HFFc6 (cell line): ENCODE measurements around the gene FRMPD2. TPM values are rescaled to one million over a fixed set of nuclear protein-coding genes. Genes with fewer than 3 reads are reported as not detected.

Experiments used
- DNase-seq: peaks from one replicate; pipeline ENCODE4 v3.0.0-alpha.2; 2018
- H3K27ac Mint-ChIP-seq: 2 replicates; pipeline ENCODE4 v1.8.0; 2020; ENCODE audit warnings: mild to moderate bottlenecking, mixed read lengths
- H3K27me3 Mint-ChIP-seq: 2 replicates; pipeline ENCODE4 v1.8.0; 2021; ENCODE audit warnings: mild to moderate bottlenecking, moderate library complexity, mixed read lengths; ENCODE audit not compliant: insufficient read depth
- H3K36me3 Mint-ChIP-seq: 2 replicates; pipeline ENCODE4 v1.8.0; 2021; ENCODE audit warnings: low read depth, mixed read lengths
- H3K4me1 Mint-ChIP-seq: 2 replicates; pipeline ENCODE4 v1.8.0; 2020; ENCODE audit warnings: low read depth, mixed read lengths
- H3K4me3 Mint-ChIP-seq: 2 replicates; pipeline ENCODE4 v1.8.0; 2020; ENCODE audit warnings: mild to moderate bottlenecking, moderate library complexity, mixed read lengths
- H3K9me3 Mint-ChIP-seq: 2 replicates; pipeline ENCODE4 v1.8.0; 2020; ENCODE audit warnings: mild to moderate bottlenecking, mixed read lengths
- total RNA-seq, 6 experiments: library from RNA; stranded (reverse); fragmentation: NEBNext Ultra II Directional; extraction: Animal tissue kit (Norgen Biotek cat#: 25700); gene quantifications; 2 replicates in 1 of 6; 3 replicates in 5 of 6; pipeline ENCODE4 v1.2.3, GENCODE V29; 2021
- TF ChIP-seq, protein P1 (sequence below): fragments of 200-600 bp; sonication (generic); IDR thresholded peaks from 2 replicates; pipeline ENCODE4 v1.5.0; 2021; ENCODE audit warnings: antibody characterized with exemption, mild to moderate bottlenecking

The FRMPD2 gene
- total RNA-seq, 6 experiments from 2014 or later = not detected

DNA sequence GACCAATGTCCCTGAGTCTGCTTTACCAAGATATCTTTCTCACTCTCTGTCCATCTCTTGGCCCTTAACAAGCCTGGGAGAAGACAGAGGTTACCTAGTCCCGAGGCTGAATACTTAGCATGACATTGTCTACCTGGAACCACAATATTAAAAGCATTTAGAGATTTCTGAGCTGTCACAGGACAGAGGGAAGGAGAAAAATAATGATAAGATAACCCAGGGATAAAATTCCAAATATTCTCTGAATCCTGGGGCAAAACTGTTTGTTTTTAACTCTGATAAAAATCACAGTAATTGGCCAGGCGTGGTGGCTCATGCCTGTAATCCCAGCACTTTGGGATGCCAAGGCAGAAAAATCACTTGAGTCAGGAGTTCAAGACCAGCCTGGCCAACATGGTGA, 19.9 kb upstream of the FRMPD2 start:
- Mint-ChIP-seq H3K27ac (no peak overlapping the region), H3K4me3 (no peak overlapping the region), H3K4me1 (peaks cover 6% of the 10 kb centered on the region; the same call in 1 of the 2 replicates), H3K36me3 (no peaks in the 10 kb centered on the region), H3K9me3 (no peaks in the 10 kb centered on the region), H3K27me3 (peaks cover 19% of the 10 kb centered on the region)
- TF ChIP-seq, protein P1, sequence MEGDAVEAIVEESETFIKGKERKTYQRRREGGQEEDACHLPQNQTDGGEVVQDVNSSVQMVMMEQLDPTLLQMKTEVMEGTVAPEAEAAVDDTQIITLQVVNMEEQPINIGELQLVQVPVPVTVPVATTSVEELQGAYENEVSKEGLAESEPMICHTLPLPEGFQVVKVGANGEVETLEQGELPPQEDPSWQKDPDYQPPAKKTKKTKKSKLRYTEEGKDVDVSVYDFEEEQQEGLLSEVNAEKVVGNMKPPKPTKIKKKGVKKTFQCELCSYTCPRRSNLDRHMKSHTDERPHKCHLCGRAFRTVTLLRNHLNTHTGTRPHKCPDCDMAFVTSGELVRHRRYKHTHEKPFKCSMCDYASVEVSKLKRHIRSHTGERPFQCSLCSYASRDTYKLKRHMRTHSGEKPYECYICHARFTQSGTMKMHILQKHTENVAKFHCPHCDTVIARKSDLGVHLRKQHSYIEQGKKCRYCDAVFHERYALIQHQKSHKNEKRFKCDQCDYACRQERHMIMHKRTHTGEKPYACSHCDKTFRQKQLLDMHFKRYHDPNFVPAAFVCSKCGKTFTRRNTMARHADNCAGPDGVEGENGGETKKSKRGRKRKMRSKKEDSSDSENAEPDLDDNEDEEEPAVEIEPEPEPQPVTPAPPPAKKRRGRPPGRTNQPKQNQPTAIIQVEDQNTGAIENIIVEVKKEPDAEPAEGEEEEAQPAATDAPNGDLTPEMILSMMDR = no peak
- DNase-seq = no peak

DNA sequence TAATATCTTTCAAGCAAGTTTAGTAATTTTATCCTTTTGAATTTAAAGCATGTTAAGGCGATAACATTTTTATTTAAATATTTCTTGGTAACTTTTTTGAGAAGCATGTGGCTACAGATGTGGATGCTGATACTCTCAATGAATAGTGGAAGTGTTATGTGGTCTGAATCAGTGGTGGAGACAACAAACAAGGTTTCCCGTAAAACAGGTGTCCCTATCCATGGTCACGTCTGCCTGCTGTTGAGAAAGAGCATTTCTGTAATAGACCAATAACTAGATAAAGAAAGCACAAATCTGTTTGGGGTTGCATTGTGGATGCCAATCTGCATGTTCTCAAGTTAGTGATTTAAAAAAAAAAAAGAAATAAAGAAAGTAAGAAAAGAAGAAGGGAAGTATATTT, 18.1 kb upstream of the FRMPD2 start:
- Mint-ChIP-seq H3K36me3 (no peaks in the 10 kb centered on the region), H3K4me3 (no peak overlapping the region), H3K27ac (no peak overlapping the region), H3K9me3 (no peaks in the 10 kb centered on the region), H3K27me3 (peaks cover 17% of the 10 kb centered on the region), H3K4me1 (peaks cover 13% of the 10 kb centered on the region; the same call in 1 of the 2 replicates)
- no peak for DNase-seq
- TF ChIP-seq, protein P1 = no peak

DNA sequence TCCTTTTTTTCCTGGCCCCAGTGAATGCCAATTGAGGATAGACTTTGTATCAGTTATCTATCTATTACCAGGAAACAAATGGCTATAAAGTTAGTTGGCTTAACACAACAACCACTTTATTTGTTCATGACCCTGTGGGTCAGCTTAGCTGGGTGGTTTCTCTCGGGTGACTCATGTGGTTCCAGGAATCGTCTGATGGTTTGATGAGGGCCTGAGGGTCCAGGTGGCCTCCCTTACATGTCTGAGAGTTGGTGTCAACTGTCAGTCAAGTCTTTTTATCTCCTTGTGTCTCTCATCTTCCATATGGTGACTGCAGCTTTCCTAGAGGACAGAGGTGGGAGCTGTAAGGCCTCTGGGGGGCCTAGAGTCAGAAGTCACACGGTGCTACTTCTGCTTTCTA, 16.7 kb upstream of the FRMPD2 start:
- no peak overlapping the region for H3K4me3 Mint-ChIP-seq
- H3K36me3 Mint-ChIP-seq = no peaks in the 10 kb centered on the region
- peaks cover 13% of the 10 kb centered on the region; the same call in 1 of the 2 replicates for H3K4me1 Mint-ChIP-seq
- no peak overlapping the region for H3K27ac Mint-ChIP-seq
- no peaks in the 10 kb centered on the region for H3K9me3 Mint-ChIP-seq
- no peak for DNase-seq
- TF ChIP-seq, protein P1 = no peak
- peaks cover 23% of the 10 kb centered on the region for H3K27me3 Mint-ChIP-seq

DNA sequence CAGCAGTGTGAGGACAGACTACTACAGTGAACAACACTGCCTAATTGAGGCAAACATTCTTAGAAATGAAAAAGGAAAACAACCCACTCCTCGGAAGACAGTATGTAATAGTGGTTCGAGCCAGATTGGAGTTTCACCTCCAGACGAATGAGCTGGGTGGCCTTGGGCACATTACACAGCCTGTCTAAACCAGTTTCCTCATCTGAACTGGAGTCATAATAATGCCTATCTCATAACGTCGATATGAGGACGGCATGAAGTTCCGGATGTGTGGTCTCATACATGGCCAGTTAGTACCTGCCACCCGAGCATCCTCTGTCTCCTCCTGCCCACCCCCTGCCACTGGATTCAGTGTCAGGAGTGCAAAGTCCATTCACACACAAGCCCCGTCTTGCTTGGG, 15.8 kb upstream of the FRMPD2 start:
- H3K36me3 Mint-ChIP-seq = no peaks in the 10 kb centered on the region
- TF ChIP-seq, protein P1 = no peak
- H3K27me3 Mint-ChIP-seq = peaks cover 31% of the 10 kb centered on the region
- H3K4me3 Mint-ChIP-seq = no peak overlapping the region
- no peak overlapping the region for H3K27ac Mint-ChIP-seq
- no peak for DNase-seq
- H3K9me3 Mint-ChIP-seq = no peaks in the 10 kb centered on the region
- peaks cover 13% of the 10 kb centered on the region; the same call in 1 of the 2 replicates for H3K4me1 Mint-ChIP-seq

DNA sequence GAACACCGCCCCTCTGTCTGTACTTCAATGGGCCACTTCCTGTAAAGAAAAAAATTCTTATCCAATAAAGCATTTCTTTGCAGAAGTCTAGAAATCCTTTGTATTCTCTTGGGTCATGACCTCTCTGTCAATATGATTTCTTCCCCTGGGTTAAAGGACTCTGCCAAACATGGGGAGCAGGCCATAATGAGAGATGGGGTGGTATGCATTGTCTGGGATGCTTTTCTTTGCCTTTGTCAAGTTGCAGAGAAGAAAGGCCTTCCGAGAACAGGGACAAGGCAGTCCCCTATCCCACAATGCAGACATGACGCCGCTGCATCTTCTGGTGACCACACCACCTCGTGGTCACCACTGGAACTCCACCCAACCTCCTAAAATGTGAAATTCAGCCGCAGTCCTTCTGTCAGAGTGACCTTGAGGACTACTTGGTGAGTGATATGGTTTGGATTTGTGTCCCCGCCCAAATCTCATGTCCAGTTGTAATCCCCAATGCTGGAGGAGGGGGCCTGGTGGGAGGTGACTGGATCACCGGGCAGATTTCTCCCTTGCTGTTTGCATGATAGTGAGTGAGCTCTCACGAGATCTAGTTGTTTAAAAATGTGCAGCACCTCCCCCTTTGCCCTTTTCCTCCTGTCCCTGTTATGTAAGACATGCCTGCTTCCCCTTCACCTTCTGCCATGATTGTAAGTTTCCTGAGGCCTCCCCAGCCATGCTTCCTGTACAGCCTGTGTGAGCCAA, 15.2 kb upstream of the FRMPD2 start:
- H3K4me1 Mint-ChIP-seq = peaks cover 13% of the 10 kb centered on the region; the same call in 1 of the 2 replicates
- H3K36me3 Mint-ChIP-seq = peaks cover 5% of the 10 kb centered on the region; the same call in 1 of the 2 replicates
- no peaks in the 10 kb centered on the region for H3K9me3 Mint-ChIP-seq
- peaks cover 36% of the 10 kb centered on the region for H3K27me3 Mint-ChIP-seq
- H3K27ac Mint-ChIP-seq = no peak overlapping the region
- no peak for DNase-seq
- TF ChIP-seq, protein P1 = peak; percentile 90
- no peak overlapping the region for H3K4me3 Mint-ChIP-seq
